ENCODE measurements around the gene SLC16A13. TPM values are rescaled to one million over a fixed set of nuclear protein-coding genes. Genes with fewer than 3 reads are reported as not detected.
"Not testable (repeated sequence)": the region's sequence is repeated elsewhere in the genome, so short reads cannot be mapped to it uniquely, and the experiment has no call there.

Gene SLC16A13
- total RNA-seq, 6 experiments from 2014 or later: 1.6 to 3.4 (median 1.9) TPM

DNA sequence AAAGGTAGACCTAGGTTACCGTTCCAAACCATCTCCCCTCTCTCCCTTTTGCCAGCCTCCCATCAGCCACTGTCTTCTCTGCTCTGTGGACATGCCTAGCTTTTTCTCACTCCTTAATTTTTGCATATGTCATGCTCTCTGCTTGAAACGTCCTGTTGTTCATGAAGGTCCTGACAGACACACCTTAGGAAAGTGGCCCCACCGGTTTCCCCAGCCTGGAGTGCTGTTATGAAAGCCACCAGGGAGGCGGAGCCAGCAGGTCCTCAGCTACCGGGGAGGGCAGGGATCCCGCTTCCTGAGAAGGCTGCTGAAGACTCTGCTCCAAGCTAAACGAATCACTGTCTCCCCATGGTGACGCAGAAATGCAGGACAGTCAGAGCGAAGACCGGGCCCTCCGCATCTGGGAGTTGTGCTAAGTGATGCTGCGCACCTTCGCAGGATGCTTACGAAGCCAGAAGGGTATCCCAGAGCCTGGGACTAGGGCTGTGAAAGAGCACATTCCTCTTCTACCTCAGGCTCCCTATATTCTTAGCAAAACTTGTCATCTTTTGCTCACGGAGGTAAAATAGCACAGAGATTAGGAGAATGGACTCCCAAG, 10.4 kb downstream of the SLC16A13 start:
- TF ChIP-seq, protein P1, sequence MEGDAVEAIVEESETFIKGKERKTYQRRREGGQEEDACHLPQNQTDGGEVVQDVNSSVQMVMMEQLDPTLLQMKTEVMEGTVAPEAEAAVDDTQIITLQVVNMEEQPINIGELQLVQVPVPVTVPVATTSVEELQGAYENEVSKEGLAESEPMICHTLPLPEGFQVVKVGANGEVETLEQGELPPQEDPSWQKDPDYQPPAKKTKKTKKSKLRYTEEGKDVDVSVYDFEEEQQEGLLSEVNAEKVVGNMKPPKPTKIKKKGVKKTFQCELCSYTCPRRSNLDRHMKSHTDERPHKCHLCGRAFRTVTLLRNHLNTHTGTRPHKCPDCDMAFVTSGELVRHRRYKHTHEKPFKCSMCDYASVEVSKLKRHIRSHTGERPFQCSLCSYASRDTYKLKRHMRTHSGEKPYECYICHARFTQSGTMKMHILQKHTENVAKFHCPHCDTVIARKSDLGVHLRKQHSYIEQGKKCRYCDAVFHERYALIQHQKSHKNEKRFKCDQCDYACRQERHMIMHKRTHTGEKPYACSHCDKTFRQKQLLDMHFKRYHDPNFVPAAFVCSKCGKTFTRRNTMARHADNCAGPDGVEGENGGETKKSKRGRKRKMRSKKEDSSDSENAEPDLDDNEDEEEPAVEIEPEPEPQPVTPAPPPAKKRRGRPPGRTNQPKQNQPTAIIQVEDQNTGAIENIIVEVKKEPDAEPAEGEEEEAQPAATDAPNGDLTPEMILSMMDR (IDR thresholded peaks at IDR 0.05): peak; percentile 7
- DNase-seq: no peak
- H3K4me1 Mint-ChIP-seq (ENCODE audit: low read depth): peaks cover 24% of the 10 kb centered on the region
- H3K36me3 Mint-ChIP-seq (ENCODE audit: low read depth): no peaks in the 10 kb centered on the region
- H3K27ac Mint-ChIP-seq: no peak overlapping the region
- H3K9me3 Mint-ChIP-seq: no peaks in the 10 kb centered on the region
- peaks cover 19% of the 10 kb centered on the region for H3K27me3 Mint-ChIP-seq (ENCODE audit: insufficient read depth)
- peak overlapping the region; percentile 73 for H3K4me3 Mint-ChIP-seq

DNA sequence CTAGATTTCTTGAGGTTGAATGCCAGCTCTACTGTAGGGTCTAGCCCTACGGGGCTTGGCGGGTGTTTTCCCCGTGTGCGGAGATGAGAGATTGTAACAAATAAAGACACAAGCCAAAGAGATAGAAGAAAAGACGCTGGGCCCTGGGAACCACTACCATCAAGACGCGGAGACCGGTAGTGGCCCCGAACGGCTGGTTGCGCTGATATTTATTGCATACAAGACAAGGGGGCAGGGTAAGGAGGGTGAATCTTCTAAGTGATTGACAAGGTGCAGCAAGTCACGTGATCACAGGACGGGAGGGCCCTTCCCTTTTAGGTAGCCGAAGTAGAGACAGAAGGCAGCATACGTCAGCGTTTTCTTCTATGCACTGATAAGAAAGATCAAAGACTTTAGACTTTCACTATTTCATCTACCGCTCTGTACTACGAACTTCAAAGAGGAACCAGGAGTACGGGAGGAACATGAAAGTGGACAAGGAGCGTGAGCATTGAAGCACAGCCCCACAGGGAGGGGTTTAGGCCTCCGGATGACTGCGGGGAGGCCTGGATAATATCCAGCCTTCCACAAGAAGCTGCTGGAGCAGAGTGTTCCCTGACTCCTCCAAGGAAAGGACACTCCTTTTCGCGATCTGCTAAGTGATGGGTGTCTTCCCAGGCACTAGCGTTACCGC, 11.0 kb downstream of the SLC16A13 start:
- H3K27ac Mint-ChIP-seq; DNase-seq; H3K9me3 Mint-ChIP-seq; H3K36me3 Mint-ChIP-seq (ENCODE audit: low read depth): not testable (repeated sequence)
- Mint-ChIP-seq H3K4me3 (peak overlapping the region; percentile 73), H3K27me3 (ENCODE audit: insufficient read depth) (peaks cover 16% of the 10 kb centered on the region), H3K4me1 (ENCODE audit: low read depth) (peaks cover 24% of the 10 kb centered on the region)

GRCh38 chr17:7047566-7047965, 11.8 kb downstream of the SLC16A13 start:
- no peak for DNase-seq
- Mint-ChIP-seq H3K4me3 (no peak overlapping the region), H3K27me3 (ENCODE audit: insufficient read depth) (peaks cover 13% of the 10 kb centered on the region), H3K27ac (no peak overlapping the region), H3K9me3 (no peaks in the 10 kb centered on the region), H3K4me1 (ENCODE audit: low read depth) (peaks cover 24% of the 10 kb centered on the region), H3K36me3 (ENCODE audit: low read depth) (no peaks in the 10 kb centered on the region)
- TF ChIP-seq, protein P1 (IDR thresholded peaks at IDR 0.05): no peak

DNA sequence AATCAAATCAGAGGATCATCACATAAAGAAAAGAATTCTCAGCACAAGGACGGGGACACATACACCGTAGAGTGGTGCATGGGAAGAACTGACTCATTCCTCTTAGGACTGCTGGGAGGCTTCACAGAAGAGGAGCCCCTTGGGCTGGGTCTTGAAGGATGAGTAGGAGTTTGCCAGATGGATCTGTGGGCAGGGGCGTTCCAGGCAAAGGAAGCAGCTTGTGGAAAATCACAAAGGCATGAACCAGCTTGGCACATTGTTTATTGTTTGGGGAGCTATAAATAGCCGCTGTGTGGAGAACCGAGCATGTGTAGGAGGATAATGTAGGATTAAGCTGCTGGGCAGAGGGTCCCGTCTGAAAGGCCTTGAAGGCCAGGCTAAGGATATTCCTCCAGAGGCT, 13.2 kb downstream of the SLC16A13 start:
- TF ChIP-seq, protein P1 (IDR thresholded peaks at IDR 0.05): no peak
- Mint-ChIP-seq H3K4me1 (ENCODE audit: low read depth) (peaks cover 24% of the 10 kb centered on the region), H3K9me3 (no peaks in the 10 kb centered on the region), H3K27me3 (ENCODE audit: insufficient read depth) (peaks cover 18% of the 10 kb centered on the region), H3K27ac (no peak overlapping the region), H3K36me3 (ENCODE audit: low read depth) (no peaks in the 10 kb centered on the region), H3K4me3 (no peak overlapping the region)
- DNase-seq: no peak

DNA sequence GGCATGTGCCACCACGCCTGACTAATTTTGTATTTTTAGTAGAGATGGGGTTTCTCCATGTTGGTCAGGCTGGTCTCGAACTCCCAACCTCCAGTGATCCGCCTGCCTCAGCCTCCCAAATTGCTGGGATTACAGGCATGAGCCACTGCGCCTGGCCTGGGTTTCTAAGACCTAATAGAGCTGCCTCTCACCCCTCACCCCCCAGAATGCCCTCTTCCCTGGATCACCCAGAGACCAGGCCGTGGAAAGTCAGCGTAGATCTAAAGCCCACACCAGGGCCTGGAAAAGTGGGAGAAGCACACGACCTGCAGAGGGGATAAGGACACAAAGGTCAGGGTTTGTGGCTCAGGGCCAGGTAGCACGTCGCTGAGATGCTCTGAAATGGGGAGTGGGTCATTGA, 14.8 kb downstream of the SLC16A13 start:
- not testable (repeated sequence) for H3K9me3 Mint-ChIP-seq; H3K4me3 Mint-ChIP-seq; H3K36me3 Mint-ChIP-seq (ENCODE audit: low read depth); H3K27ac Mint-ChIP-seq; DNase-seq
- Mint-ChIP-seq H3K4me1 (ENCODE audit: low read depth) (peaks cover 24% of the 10 kb centered on the region), H3K27me3 (ENCODE audit: insufficient read depth) (peaks cover 24% of the 10 kb centered on the region)

DNA sequence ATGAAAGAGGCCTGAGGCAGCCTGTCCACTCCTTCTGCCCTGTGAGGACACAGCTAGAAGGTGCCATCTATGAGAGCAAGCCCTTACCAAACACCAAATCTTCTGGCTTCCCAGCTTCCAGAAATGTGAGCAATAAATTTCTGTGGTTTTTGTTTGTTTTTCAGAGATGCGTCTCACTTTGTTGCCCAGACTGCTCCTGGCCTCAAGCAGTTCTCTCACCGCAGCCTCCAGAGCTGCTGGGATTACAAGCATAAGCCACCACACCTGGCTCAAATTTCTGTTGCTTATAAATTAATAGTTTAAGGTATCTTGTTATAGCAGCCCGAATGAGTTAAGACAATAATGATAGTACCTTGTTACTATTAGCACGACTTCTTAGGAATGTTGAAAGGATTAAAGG, 20.6 kb downstream of the SLC16A13 start:
- Mint-ChIP-seq H3K36me3 (ENCODE audit: low read depth) (no peaks in the 10 kb centered on the region), H3K27me3 (ENCODE audit: insufficient read depth) (peaks cover 30% of the 10 kb centered on the region), H3K9me3 (no peaks in the 10 kb centered on the region), H3K4me1 (ENCODE audit: low read depth) (peaks cover 25% of the 10 kb centered on the region), H3K4me3 (no peak overlapping the region), H3K27ac (no peak overlapping the region)
- peak; percentile 40 for DNase-seq
- TF ChIP-seq, protein P1 (IDR thresholded peaks at IDR 0.05): no peak
